ENCODE results near the gene CLN5. TPM values are rescaled to one million over a fixed set of nuclear protein-coding genes. Genes with fewer than 3 reads are reported as not detected.

The CLN5 gene
- 17.9 and 22.7 TPM in 2 replicates for total RNA-seq (ENCODE audit: low replicate concordance)

DNA sequence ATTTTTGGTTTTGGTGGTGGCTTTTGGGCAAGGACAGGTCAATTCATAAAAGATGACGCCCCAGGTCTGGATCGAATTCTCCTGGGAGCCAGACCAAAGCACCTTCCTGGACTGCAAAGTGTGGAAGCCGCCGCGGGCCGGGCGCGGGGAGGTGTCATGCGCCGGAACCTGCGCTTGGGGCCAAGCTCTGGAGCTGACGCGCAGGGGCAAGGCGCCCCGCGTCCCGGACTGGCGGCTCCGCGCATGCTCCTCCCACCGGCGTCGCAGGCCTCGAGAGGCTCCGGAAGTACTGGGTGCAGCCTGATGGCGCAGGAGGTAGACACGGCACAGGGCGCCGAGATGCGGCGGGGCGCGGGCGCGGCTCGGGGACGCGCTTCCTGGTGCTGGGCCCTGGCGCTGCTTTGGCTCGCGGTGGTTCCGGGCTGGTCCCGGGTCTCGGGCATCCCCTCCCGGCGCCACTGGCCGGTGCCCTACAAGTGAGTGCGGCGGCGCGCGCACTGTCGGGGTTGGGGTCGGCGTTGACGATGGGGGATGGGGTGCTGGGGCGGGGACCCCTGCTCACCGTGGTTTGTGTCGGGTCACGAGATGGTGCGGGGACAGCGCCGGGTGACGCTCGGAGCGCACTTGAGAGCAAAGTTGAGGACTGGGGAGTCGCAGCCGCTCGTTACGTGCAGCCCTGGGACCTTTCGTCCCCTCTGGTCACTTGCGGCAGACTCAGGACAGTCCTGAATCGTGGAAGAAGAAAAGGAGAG lies at the start of gene CLN5:
Gene CLN5 (plus strand): TSS at position 286 of the 752 bp plus-strand sequence. CDS start 18 bp downstream, at position 304.

DNA sequence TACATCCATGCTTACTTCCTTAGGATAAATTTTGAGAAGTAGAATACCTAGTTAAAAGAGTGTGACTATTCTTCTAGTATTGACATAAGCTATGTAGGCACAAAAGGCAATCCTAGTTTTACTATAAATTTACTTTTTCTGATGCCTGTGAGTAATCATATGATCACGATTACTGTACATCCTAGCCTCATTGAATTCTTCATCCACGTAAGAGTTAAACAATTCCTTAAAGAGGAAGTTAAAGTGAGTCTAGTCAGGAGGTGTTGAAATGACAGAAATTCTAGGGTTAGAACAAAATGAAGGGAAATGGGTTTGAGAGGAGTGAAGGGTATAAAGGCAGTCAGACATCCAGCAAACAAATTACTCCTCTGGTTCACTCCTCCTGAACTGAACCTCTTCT lies 43.7 kb upstream of the CLN5 start, which contains the start of gene ACOD1:
Gene ACOD1 (plus strand): TSS at position 363 of the 400 bp plus-strand sequence. CDS start 48 bp downstream, outside the sequence.

DNA sequence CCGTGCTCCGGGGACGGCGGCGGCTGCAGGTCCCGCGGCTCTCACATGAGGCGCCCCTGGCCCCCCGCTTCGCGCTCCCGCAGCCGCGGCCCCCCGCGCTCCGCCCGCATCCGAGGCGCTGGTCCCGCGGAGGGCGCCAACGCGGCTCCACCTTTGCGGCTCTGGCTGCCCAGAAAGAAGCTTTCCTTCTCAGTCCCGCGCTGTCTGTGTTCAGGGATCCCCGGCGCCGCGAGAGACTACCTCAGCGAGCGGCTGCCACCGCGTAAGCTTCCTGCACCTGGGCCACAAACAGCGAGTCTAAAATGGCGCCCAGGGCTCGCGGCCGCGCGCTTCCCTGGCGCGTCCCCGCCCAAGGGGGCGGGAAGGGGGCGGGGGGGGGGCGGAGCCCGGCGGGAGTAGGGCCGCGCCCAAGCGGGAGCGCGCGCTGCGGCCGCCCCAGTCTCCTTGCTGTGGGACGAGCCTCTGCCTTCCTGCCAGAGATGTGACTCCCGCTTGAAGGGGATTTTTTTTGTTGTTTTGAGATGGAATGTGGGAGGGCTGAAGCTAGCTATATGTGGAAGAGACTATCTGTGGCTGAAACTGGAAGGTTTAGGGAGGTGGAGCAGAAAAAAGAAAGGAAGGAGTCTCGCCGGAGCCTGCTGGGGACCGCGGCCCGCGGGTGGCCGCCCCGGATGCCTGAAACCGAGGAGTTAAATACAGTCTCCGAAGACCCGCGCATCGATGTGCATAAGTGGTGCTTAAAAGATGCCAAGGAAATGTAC lies 35.2 kb downstream of the CLN5 start, which contains the start of gene FBXL3:
Gene FBXL3 (minus strand): TSS at position 299 of the 761 bp plus-strand sequence. CDS start 5,299 bp downstream, outside the sequence.

Other genes starting within 250 kb of the CLN5 start
- 16.7 and 67.5 TPM in 2 replicates for gene KCTD12, start 105.7 kb upstream of the CLN5 start, total RNA-seq (ENCODE audit: low replicate concordance)
- gene ACOD1, start 43.6 kb upstream of the CLN5 start, total RNA-seq (ENCODE audit: low replicate concordance), result not detected in 2 replicates
- 39.8 and 45.7 TPM in 2 replicates for gene FBXL3, start 35.1 kb downstream of the CLN5 start, total RNA-seq (ENCODE audit: low replicate concordance)

All from smooth muscle cell of the coronary artery (primary cell).